IMR-90 (cell line): Measurements from ENCODE around the gene BMP7. TPM values are rescaled to one million over a fixed set of nuclear protein-coding genes. Genes with fewer than 3 reads are reported as not detected.

Experiments used
- ATAC-seq: fragments of 200-7000 bp; cut with Tn5 transposase; 2 replicates; pipeline ENCODE4 v1.9.1; 2020; ENCODE audit warnings: low read depth, mild to moderate bottlenecking, moderate library complexity
- BruUV-seq: library from RNA; stranded (reverse); fragments of 400-500 nt; replicated peaks from 2 replicates; lab custom pipeline; 2021; lab: Mats Ljungman, UMichigan
- CTCF ChIA-PET: fragments of 300-600 bp; formaldehyde crosslinking; extraction: SDS; loops from one replicate; lab custom pipeline; 2021; ENCODE audit warnings: antibody characterized with exemption; lab: Yijun Ruan, JAX
- POLR2A ChIA-PET: fragments of 300-600 bp; sonication (Branson Sonifier 250); formaldehyde crosslinking; loops from one replicate; lab custom pipeline; 2022; ENCODE audit warnings: antibody characterized with exemption; ENCODE audit not compliant: unreplicated experiment; lab: Charles Lee
- DNase-seq: peaks from one replicate; pipeline ENCODE4 v3.0.0; 2013
- H2AFZ ChIP-seq: replicated peaks from 2 replicates; pipeline ENCODE3; 2013; ENCODE audit warnings: low read length, mild to moderate bottlenecking; ENCODE audit not compliant: poor library complexity
- H2AK5ac ChIP-seq: 2 replicates; pipeline ENCODE4 v1.6.1; 2013; ENCODE audit warnings: low read depth, low read length, inconsistent platforms
- H2AK9ac ChIP-seq: replicated peaks from 2 replicates; pipeline ENCODE3; 2013; ENCODE audit warnings: mild to moderate bottlenecking, low read depth, low read length, moderate library complexity; ENCODE audit not compliant: poor library complexity
- H2BK120ac ChIP-seq: 2 replicates; pipeline ENCODE4 v1.6.1; 2013; ENCODE audit warnings: low read depth, low read length, inconsistent platforms
- H2BK15ac ChIP-seq: 3 replicates; pipeline ENCODE4 v1.6.1; 2013; ENCODE audit warnings: low read depth, low read length, inconsistent platforms
- H2BK20ac ChIP-seq: 2 replicates; pipeline ENCODE4 v1.6.1; 2013; ENCODE audit warnings: low read depth, mild to moderate bottlenecking, inconsistent platforms, low read length, moderate library complexity
- H2BK5ac ChIP-seq: 2 replicates; pipeline ENCODE4 v1.6.1; 2013; ENCODE audit warnings: mild to moderate bottlenecking, low read depth, low read length, inconsistent platforms; ENCODE audit not compliant: poor library complexity, severe bottlenecking
- H3K14ac ChIP-seq: replicated peaks from 2 replicates; pipeline ENCODE4 v1.6.1; 2013; ENCODE audit warnings: low read depth, low read length, inconsistent platforms
- H3K18ac ChIP-seq: 2 replicates; pipeline ENCODE4 v1.6.1; 2013; ENCODE audit warnings: low read depth, low read length, control low read depth
- H3K23ac ChIP-seq: 2 replicates; pipeline ENCODE4 v1.6.1; 2013; ENCODE audit warnings: low read depth, low read length, inconsistent platforms
- H3K27ac ChIP-seq: 2 replicates; pipeline ENCODE4 v1.5.1; 2013; ENCODE audit warnings: mild to moderate bottlenecking, control low read depth, low read length; ENCODE audit not compliant: insufficient read depth
- H3K27me3 ChIP-seq: 2 replicates; pipeline ENCODE4 v1.6.1; 2013; ENCODE audit warnings: low read length; ENCODE audit not compliant: control insufficient read depth, insufficient read depth
- H3K36me3 ChIP-seq: 2 replicates; pipeline ENCODE4 v1.6.1; 2013; ENCODE audit warnings: low read length, mixed read lengths; ENCODE audit not compliant: control insufficient read depth, insufficient read depth
- H3K4ac ChIP-seq: 2 replicates; pipeline ENCODE4 v1.6.1; 2013; ENCODE audit warnings: low read depth, low read length, inconsistent platforms
- H3K4me1 ChIP-seq: 2 replicates; pipeline ENCODE4 v1.6.1; 2013; ENCODE audit warnings: low read length, mixed read lengths; ENCODE audit not compliant: control insufficient read depth, insufficient read depth
- H3K4me2 ChIP-seq: 2 replicates; pipeline ENCODE4 v1.6.1; 2013; ENCODE audit warnings: low read depth, mild to moderate bottlenecking, control low read depth, low read length, moderate library complexity
- H3K4me3 ChIP-seq: 2 replicates; pipeline ENCODE4 v1.5.1; 2013; ENCODE audit warnings: low read depth, mild to moderate bottlenecking, control low read depth, low read length, moderate library complexity; ENCODE audit not compliant: insufficient read depth
- H3K56ac ChIP-seq: 2 replicates; pipeline ENCODE4 v1.6.1; 2013; ENCODE audit warnings: low read length, inconsistent platforms; ENCODE audit not compliant: insufficient read depth; ENCODE audit errors: extremely low read depth
- H3K79me1 ChIP-seq, 2 experiments: 2 replicates each; pipeline ENCODE4 v1.6.1; 2013; ENCODE audit warnings: low read length in 2 of 2, inconsistent platforms in 1 of 2, low read depth in 1 of 2
- H3K9ac ChIP-seq: 2 replicates; pipeline ENCODE4 v1.6.1; 2013; ENCODE audit warnings: low read depth, low read length, control low read depth
- H3K9me1 ChIP-seq: 2 replicates; pipeline ENCODE4 v1.6.1; 2013; ENCODE audit warnings: low read length, inconsistent platforms; ENCODE audit not compliant: insufficient read depth
- H3K9me3 ChIP-seq: 2 replicates; pipeline ENCODE4 v1.6.1; 2013; ENCODE audit warnings: low read length; ENCODE audit not compliant: control insufficient read depth, insufficient read depth
- H4K20me1 ChIP-seq: 2 replicates; pipeline ENCODE4 v1.6.1; 2013; ENCODE audit warnings: low read length, inconsistent platforms; ENCODE audit not compliant: insufficient read depth
- H4K5ac ChIP-seq: 2 replicates; pipeline ENCODE4 v1.6.1; 2013; ENCODE audit warnings: mild to moderate bottlenecking, low read depth, low read length, control low read depth
- H4K8ac ChIP-seq, 2 experiments: 2 replicates each; pipeline ENCODE4 v1.6.1; 2013; ENCODE audit warnings: low read depth in 2 of 2, low read length in 2 of 2, control low read depth in 1 of 2, inconsistent platforms in 1 of 2
- H4K91ac ChIP-seq: 2 replicates; pipeline ENCODE4 v1.6.1; 2013; ENCODE audit warnings: low read depth, low read length, inconsistent platforms; ENCODE audit not compliant: insufficient read depth
- BHLHE40 ChIP-seq: fragments of 150-350 bp; IDR thresholded peaks from 2 replicates; pipeline ENCODE4 v1.6.1; 2016; ENCODE audit warnings: mild to moderate bottlenecking, low read depth, low read length
- CEBPB ChIP-seq: IDR thresholded peaks from 2 replicates; pipeline ENCODE4 v1.6.1; 2012; ENCODE audit warnings: low read depth, low read length, improper control_type of control experiment
- CHD1 ChIP-seq: IDR thresholded peaks from 2 replicates; pipeline ENCODE4 v1.6.1; 2012; ENCODE audit warnings: low read depth, low read length, improper control_type of control experiment
- FOS ChIP-seq: fragments of 150-350 bp; IDR thresholded peaks from 2 replicates; pipeline ENCODE4 v1.6.1; 2016; ENCODE audit warnings: low read depth, low read length
- MAFK ChIP-seq: IDR thresholded peaks from 2 replicates; pipeline ENCODE4 v1.6.1; 2012; ENCODE audit warnings: low read depth, low read length, improper control_type of control experiment
- MAZ ChIP-seq: IDR thresholded peaks from 2 replicates; pipeline ENCODE4 v1.6.1; 2012; ENCODE audit warnings: low read depth, mild to moderate bottlenecking, low read length, improper control_type of control experiment, moderate library complexity, borderline replicate concordance
- MXI1 ChIP-seq: IDR thresholded peaks from 2 replicates; pipeline ENCODE4 v1.6.1; 2012; ENCODE audit warnings: low read depth, mild to moderate bottlenecking, low read length, moderate library complexity, borderline replicate concordance
- NFE2L2 ChIP-seq: fragments of 150-350 bp; IDR thresholded peaks from 2 replicates; pipeline ENCODE4 v1.6.1; 2016; ENCODE audit warnings: low read depth, mild to moderate bottlenecking, low read length
- POLR2A ChIP-seq: IDR thresholded peaks from 2 replicates; pipeline ENCODE4 v1.6.1; 2012; ENCODE audit warnings: mild to moderate bottlenecking, low read depth, low read length
- RAD21 ChIP-seq: IDR thresholded peaks from 2 replicates; pipeline ENCODE4 v1.6.1; 2012; ENCODE audit warnings: low read length, improper control_type of control experiment
- RCOR1 ChIP-seq: IDR thresholded peaks from 2 replicates; pipeline ENCODE4 v1.6.1; 2012; ENCODE audit warnings: mild to moderate bottlenecking, low read length, improper control_type of control experiment; ENCODE audit not compliant: insufficient replicate concordance
- RFX5 ChIP-seq: IDR thresholded peaks from 2 replicates; pipeline ENCODE4 v1.8.0; 2012; ENCODE audit warnings: low read depth, mild to moderate bottlenecking, low read length, moderate library complexity
- SMC3 ChIP-seq: fragments of 150-350 bp; IDR thresholded peaks from 2 replicates; pipeline ENCODE4 v1.6.1; 2016; ENCODE audit warnings: low read depth, mild to moderate bottlenecking, antibody characterized with exemption, low read length, moderate library complexity
- WGBS, 2 experiments: methylation state at CpG; one replicate each; pipeline versions ENCODE4 v1.1.5 to v1.1.7; 2013; ENCODE audit warnings: missing lambda C conversion rate in 2 of 2; ENCODE audit not compliant: insufficient read length in 1 of 2; ENCODE audit errors: extremely low coverage in 2 of 2; 5-methylcytosine and 5-hydroxymethylcytosine counted together
- dilution Hi-C: fragments of 300-500 bp; cut with HindIII; formaldehyde crosslinking; loops from one replicate; pipeline ENCODE4 v1.14.3; 2018; ENCODE audit warnings: low sequenced_read_pairs; ENCODE audit not compliant: unreplicated experiment
- in situ Hi-C: fragments of 300-500 bp; cut with MboI; formaldehyde crosslinking; loops from 3 replicates; pipeline ENCODE4 v1.14.3; 2019; ENCODE audit warnings: low sequenced_read_pairs, inconsistent platforms, mixed read lengths
- intact Hi-C: fragments of 100-400 bp; cut with micrococcal nuclease; formaldehyde crosslinking; loops from 2 replicates; pipeline ENCODE4 v1.10.0; 2022
- polyA plus RNA-seq, 3 experiments: library from polyadenylated mRNA; depleted of rRNA; stranded (reverse); fragments of >200 nt; gene quantifications; 2 replicates each; pipeline ENCODE4 v1.2.3, GENCODE V29; 2012; ENCODE audit warnings: low replicate concordance in 1 of 3
- total RNA-seq: library from RNA; depleted of rRNA; stranded (reverse); fragments of >200 nt; gene quantifications from 2 replicates; pipeline ENCODE4 v1.2.3, GENCODE V29; 2012
- TF ChIP-seq, protein P1 (sequence below): fragments of 150-350 bp; IDR thresholded peaks from 2 replicates; pipeline ENCODE4 v1.6.1; 2017; ENCODE audit warnings: mild to moderate bottlenecking, antibody characterized with exemption, low read length, low read depth
- TF ChIP-seq, protein P2 (sequence below): fragments of 150-350 bp; IDR thresholded peaks from 2 replicates; pipeline ENCODE4 v1.6.1; 2016; ENCODE audit warnings: low read depth, mild to moderate bottlenecking, low read length, moderate library complexity, borderline replicate concordance
- TF ChIP-seq, protein P3 (sequence below): conservative IDR thresholded peaks from 2 replicates; pipeline ENCODE4 v1.5.1; 2012; ENCODE audit warnings: mild to moderate bottlenecking, low read depth, low read length, improper control_type of control experiment

The BMP7 gene
- total and polyA plus RNA-seq, 2 of the 4 experiments (the other 2 are of a cell fraction): not detected

DNA sequence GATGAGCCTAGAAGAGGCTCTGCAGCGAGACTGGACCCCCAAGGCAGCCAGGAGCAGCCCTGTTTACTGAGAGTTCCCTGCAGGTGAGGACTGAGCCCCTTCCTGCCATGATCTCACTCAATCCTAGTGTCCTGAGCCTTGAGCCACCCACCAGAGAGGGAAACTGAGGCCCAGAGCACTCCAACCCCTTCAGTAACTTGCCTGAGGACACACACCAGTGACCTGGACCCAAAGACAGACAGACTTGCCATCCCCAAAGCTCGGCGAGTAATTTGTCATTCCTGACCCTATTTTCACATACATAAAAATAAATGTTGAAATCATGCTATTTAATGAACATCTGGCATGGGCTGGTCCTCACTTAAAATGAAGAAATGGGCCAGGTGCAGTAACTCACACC, 16.7 kb downstream of the BMP7 start:
- no peak for ATAC-seq
- H3K4me3 ChIP-seq: no peak overlapping the region
- no peaks in the 10 kb centered on the region for H3K27me3 ChIP-seq
- no peak overlapping the region for H2AK5ac ChIP-seq
- H3K14ac ChIP-seq: no peak overlapping the region
- CTCF ChIA-PET: no interaction called here
- TF ChIP-seq CHD1 (no peak), RAD21 (no peak), MAFK (no peak), CEBPB (no peak), NFE2L2 (no peak), FOS (no peak), MXI1 (no peak), RFX5 (no peak), BHLHE40 (no peak), SMC3 (no peak), RCOR1 (no peak), POLR2A (no peak), MAZ (no peak)
- TF ChIP-seq, protein P1, sequence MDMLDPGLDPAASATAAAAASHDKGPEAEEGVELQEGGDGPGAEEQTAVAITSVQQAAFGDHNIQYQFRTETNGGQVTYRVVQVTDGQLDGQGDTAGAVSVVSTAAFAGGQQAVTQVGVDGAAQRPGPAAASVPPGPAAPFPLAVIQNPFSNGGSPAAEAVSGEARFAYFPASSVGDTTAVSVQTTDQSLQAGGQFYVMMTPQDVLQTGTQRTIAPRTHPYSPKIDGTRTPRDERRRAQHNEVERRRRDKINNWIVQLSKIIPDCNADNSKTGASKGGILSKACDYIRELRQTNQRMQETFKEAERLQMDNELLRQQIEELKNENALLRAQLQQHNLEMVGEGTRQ: no peak
- TF ChIP-seq, protein P2, sequence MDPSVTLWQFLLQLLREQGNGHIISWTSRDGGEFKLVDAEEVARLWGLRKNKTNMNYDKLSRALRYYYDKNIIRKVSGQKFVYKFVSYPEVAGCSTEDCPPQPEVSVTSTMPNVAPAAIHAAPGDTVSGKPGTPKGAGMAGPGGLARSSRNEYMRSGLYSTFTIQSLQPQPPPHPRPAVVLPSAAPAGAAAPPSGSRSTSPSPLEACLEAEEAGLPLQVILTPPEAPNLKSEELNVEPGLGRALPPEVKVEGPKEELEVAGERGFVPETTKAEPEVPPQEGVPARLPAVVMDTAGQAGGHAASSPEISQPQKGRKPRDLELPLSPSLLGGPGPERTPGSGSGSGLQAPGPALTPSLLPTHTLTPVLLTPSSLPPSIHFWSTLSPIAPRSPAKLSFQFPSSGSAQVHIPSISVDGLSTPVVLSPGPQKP: no peak
- TF ChIP-seq, protein P3, sequence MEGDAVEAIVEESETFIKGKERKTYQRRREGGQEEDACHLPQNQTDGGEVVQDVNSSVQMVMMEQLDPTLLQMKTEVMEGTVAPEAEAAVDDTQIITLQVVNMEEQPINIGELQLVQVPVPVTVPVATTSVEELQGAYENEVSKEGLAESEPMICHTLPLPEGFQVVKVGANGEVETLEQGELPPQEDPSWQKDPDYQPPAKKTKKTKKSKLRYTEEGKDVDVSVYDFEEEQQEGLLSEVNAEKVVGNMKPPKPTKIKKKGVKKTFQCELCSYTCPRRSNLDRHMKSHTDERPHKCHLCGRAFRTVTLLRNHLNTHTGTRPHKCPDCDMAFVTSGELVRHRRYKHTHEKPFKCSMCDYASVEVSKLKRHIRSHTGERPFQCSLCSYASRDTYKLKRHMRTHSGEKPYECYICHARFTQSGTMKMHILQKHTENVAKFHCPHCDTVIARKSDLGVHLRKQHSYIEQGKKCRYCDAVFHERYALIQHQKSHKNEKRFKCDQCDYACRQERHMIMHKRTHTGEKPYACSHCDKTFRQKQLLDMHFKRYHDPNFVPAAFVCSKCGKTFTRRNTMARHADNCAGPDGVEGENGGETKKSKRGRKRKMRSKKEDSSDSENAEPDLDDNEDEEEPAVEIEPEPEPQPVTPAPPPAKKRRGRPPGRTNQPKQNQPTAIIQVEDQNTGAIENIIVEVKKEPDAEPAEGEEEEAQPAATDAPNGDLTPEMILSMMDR: no peak
- intact Hi-C loops (no loop called here), in situ Hi-C loops (no loop called here), dilution Hi-C loops (no loop called here)
- H4K91ac ChIP-seq: no peak overlapping the region
- no peak overlapping the region for H3K4me2 ChIP-seq
- no peaks in the 10 kb centered on the region for H3K9me3 ChIP-seq
- no peak overlapping the region for H3K23ac ChIP-seq
- no peak overlapping the region for H3K4ac ChIP-seq
- H3K9ac ChIP-seq: no peak overlapping the region
- H3K79me1 ChIP-seq: no peaks in the 10 kb centered on the region
- H2AFZ ChIP-seq: no peak overlapping the region
- no peak for DNase-seq
- H4K5ac ChIP-seq: no peak overlapping the region
- no CpG with 5 or more reads among the region's 3 CpGs for WGBS, 2 experiments
- H3K36me3 ChIP-seq: no peaks in the 10 kb centered on the region
- no peak overlapping the region for H2AK9ac ChIP-seq
- no TSS peak for BruUV-seq
- no peaks in the 10 kb centered on the region for H4K20me1 ChIP-seq
- POLR2A ChIA-PET: no interaction called here
- no peak overlapping the region for H2BK5ac ChIP-seq
- H4K8ac ChIP-seq: no peak overlapping the region
- no peak overlapping the region for H2BK120ac ChIP-seq
- H3K9me1 ChIP-seq: no peaks in the 10 kb centered on the region
- no peak overlapping the region for H3K56ac ChIP-seq
- H2BK20ac ChIP-seq: no peak overlapping the region
- no peak overlapping the region for H2BK15ac ChIP-seq
- H3K18ac ChIP-seq: no peak overlapping the region
- H3K27ac ChIP-seq: no peak overlapping the region
- H3K4me1 ChIP-seq: no peaks in the 10 kb centered on the region
